H9 (cell line): ENCODE data around the gene PRMT7. TPM values are rescaled to one million over a fixed set of nuclear protein-coding genes. Genes with fewer than 3 reads are reported as not detected.

ENCODE experiments used
- DNase-seq: peaks from one replicate; pipeline ENCODE4 v3.0.0-alpha.2; 2017
- H2AFZ ChIP-seq: one replicate; pipeline ENCODE4 v1.6.1; 2013; ENCODE audit warnings: mild to moderate bottlenecking, low read length, control low read depth, moderate library complexity
- H2AK5ac ChIP-seq: 2 replicates; pipeline ENCODE4 v1.6.1; 2013; ENCODE audit warnings: low read length, control low read depth, mixed read lengths; ENCODE audit not compliant: insufficient read length
- H2BK120ac ChIP-seq: one replicate; pipeline ENCODE4 v1.6.1; 2013; ENCODE audit warnings: low read depth, mild to moderate bottlenecking, low read length, control low read depth, inconsistent platforms; ENCODE audit not compliant: poor library complexity, severe bottlenecking
- H2BK12ac ChIP-seq: 2 replicates; pipeline ENCODE4 v1.6.1; 2013; ENCODE audit warnings: low read length, control low read depth, mixed read lengths, low read depth; ENCODE audit not compliant: insufficient read length
- H2BK15ac ChIP-seq: 2 replicates; pipeline ENCODE4 v1.6.1; 2013; ENCODE audit warnings: low read depth, low read length, control low read depth
- H2BK20ac ChIP-seq: one replicate; pipeline ENCODE4 v1.6.1; 2013; ENCODE audit warnings: low read depth, mild to moderate bottlenecking, low read length, control low read depth, inconsistent platforms; ENCODE audit not compliant: poor library complexity, severe bottlenecking
- H2BK5ac ChIP-seq: 2 replicates; pipeline ENCODE4 v1.6.1; 2013; ENCODE audit warnings: low read length, control low read depth, mixed read lengths; ENCODE audit not compliant: insufficient read length
- H3K14ac ChIP-seq: 2 replicates; pipeline ENCODE4 v1.6.1; 2013; ENCODE audit warnings: low read length, control low read depth; ENCODE audit not compliant: insufficient read depth
- H3K18ac ChIP-seq: 2 replicates; pipeline ENCODE4 v1.6.1; 2013; ENCODE audit warnings: low read depth, mild to moderate bottlenecking, mixed read lengths, low read length, control low read depth; ENCODE audit not compliant: insufficient read length
- H3K23ac ChIP-seq: 2 replicates; pipeline ENCODE4 v1.6.1; 2013; ENCODE audit warnings: low read length, control low read depth, mixed read lengths, low read depth; ENCODE audit not compliant: insufficient read length
- H3K23me2 ChIP-seq: 2 replicates; pipeline ENCODE4 v1.6.1; 2013; ENCODE audit warnings: low read depth, mild to moderate bottlenecking, mixed read lengths, low read length, control low read depth; ENCODE audit not compliant: insufficient read length, poor library complexity, severe bottlenecking
- H3K27ac ChIP-seq: 2 replicates; pipeline ENCODE4 v1.5.1; 2013; ENCODE audit warnings: low read length, control low read depth, mixed read lengths, low read depth; ENCODE audit not compliant: insufficient read length
- H3K27me3 ChIP-seq: 2 replicates; pipeline ENCODE4 v1.6.1; 2013; ENCODE audit warnings: low read length, control low read depth, inconsistent platforms; ENCODE audit not compliant: insufficient read depth
- H3K4ac ChIP-seq: 2 replicates; pipeline ENCODE4 v1.6.1; 2013; ENCODE audit warnings: low read depth, mild to moderate bottlenecking, control low read depth, inconsistent platforms, low read length, moderate library complexity
- H3K4me1 ChIP-seq: 2 replicates; pipeline ENCODE4 v1.6.1; 2013; ENCODE audit warnings: low read length, control low read depth, inconsistent platforms; ENCODE audit not compliant: insufficient read depth
- H3K4me2 ChIP-seq: 2 replicates; pipeline ENCODE4 v1.6.1; 2013; ENCODE audit warnings: low read length, control low read depth, mixed read lengths; ENCODE audit not compliant: insufficient read length, insufficient read depth
- H3K56ac ChIP-seq: 2 replicates; pipeline ENCODE4 v1.6.1; 2013; ENCODE audit warnings: low read depth, mild to moderate bottlenecking, mixed read lengths, low read length, control low read depth; ENCODE audit not compliant: insufficient read length
- H3K79me1 ChIP-seq: 2 replicates; pipeline ENCODE4 v1.6.1; 2013; ENCODE audit warnings: low read depth, mild to moderate bottlenecking, moderate library complexity, low read length, control low read depth, inconsistent platforms; ENCODE audit not compliant: insufficient read depth, poor library complexity, severe bottlenecking
- H3K79me2 ChIP-seq: 2 replicates; pipeline ENCODE4 v1.6.1; 2013; ENCODE audit warnings: low read length, control low read depth, inconsistent platforms; ENCODE audit not compliant: insufficient read depth
- H3K9ac ChIP-seq: 2 replicates; pipeline ENCODE4 v1.6.1; 2013; ENCODE audit warnings: low read length, control low read depth, mixed read lengths; ENCODE audit not compliant: insufficient read length; ENCODE audit errors: extremely low read depth
- H3K9me3 ChIP-seq: one replicate; pipeline ENCODE4 v1.6.1; 2013; ENCODE audit warnings: low read depth, low read length, inconsistent platforms; ENCODE audit not compliant: control insufficient read depth
- H3T11ph ChIP-seq: one replicate; pipeline ENCODE4 v1.6.1; 2013; ENCODE audit warnings: mild to moderate bottlenecking, low read length, control low read depth, inconsistent platforms
- H4K20me1 ChIP-seq: one replicate; pipeline ENCODE4 v1.6.1; 2013; ENCODE audit not compliant: control insufficient read depth, insufficient read length, insufficient read depth
- H4K5ac ChIP-seq: 2 replicates; pipeline ENCODE4 v1.6.1; 2013; ENCODE audit warnings: low read depth, mild to moderate bottlenecking, mixed read lengths, low read length, control low read depth; ENCODE audit not compliant: insufficient read length
- H4K8ac ChIP-seq: replicated peaks from 2 replicates; pipeline ENCODE4 v1.6.1; 2013; ENCODE audit warnings: low read length, control low read depth, mixed read lengths, low read depth; ENCODE audit not compliant: insufficient read length
- H4K91ac ChIP-seq: 2 replicates; pipeline ENCODE4 v1.6.1; 2013; ENCODE audit warnings: low read depth, mild to moderate bottlenecking, moderate library complexity, mixed read lengths, low read length, control low read depth; ENCODE audit not compliant: insufficient read length
- H3K27ac Mint-ChIP-seq, 3 experiments: 2 replicates in 2 of 3; 3 replicates in 1 of 3; pipeline ENCODE4 v1.8.0; 2020 to 2021; ENCODE audit warnings: mixed read lengths in 3 of 3, mild to moderate bottlenecking in 1 of 3, moderate library complexity in 1 of 3
- H3K27me3 Mint-ChIP-seq: 2 replicates; pipeline ENCODE4 v1.8.0; 2021; ENCODE audit warnings: low read depth, mild to moderate bottlenecking, moderate library complexity, mixed read lengths
- H3K36me3 Mint-ChIP-seq, 3 experiments: 2 replicates in 2 of 3; 3 replicates in 1 of 3; pipeline ENCODE4 v1.8.0; 2020 to 2021; ENCODE audit warnings: low read depth in 3 of 3, mixed read lengths in 3 of 3; ENCODE audit not compliant: insufficient read depth in 1 of 3
- H3K4me1 Mint-ChIP-seq, 2 experiments: 2 replicates each; pipeline ENCODE4 v1.8.0; 2020; ENCODE audit warnings: mixed read lengths in 2 of 2
- H3K4me3 Mint-ChIP-seq, 2 experiments: 2 replicates in 1 of 2; 3 replicates in 1 of 2; pipeline ENCODE4 v1.8.0; 2020 to 2021; ENCODE audit warnings: mild to moderate bottlenecking in 2 of 2, mixed read lengths in 2 of 2, moderate library complexity in 1 of 2
- H3K9me3 Mint-ChIP-seq, 2 experiments: 2 replicates in 1 of 2; 3 replicates in 1 of 2; pipeline ENCODE4 v1.8.0; 2020; ENCODE audit warnings: mild to moderate bottlenecking in 2 of 2, mixed read lengths in 2 of 2, moderate library complexity in 1 of 2
- WGBS: extraction: QIAGEN DNeasy Blood & Tissue Kit; methylation state at CpG from one replicate; pipeline ENCODE4 v1.1.7; 2013; ENCODE audit warnings: missing lambda C conversion rate, low lambda C conversion rate, mixed read lengths; ENCODE audit not compliant: insufficient read length; ENCODE audit errors: extremely low coverage; 5-methylcytosine and 5-hydroxymethylcytosine counted together
- total RNA-seq: library from RNA; stranded (reverse); gene quantifications from 2 replicates; pipeline ENCODE4 v1.2.1, GENCODE V29; 2021
- TF ChIP-seq, protein P1 (sequence below): fragments of 200-600 bp; sonication (generic); conservative IDR thresholded peaks from 3 replicates; pipeline ENCODE4 v1.8.0; 2021; ENCODE audit warnings: antibody characterized with exemption, mild to moderate bottlenecking

Gene PRMT7
- total RNA-seq, 1 experiment from 2014 or later, result 56.6 TPM

DNA sequence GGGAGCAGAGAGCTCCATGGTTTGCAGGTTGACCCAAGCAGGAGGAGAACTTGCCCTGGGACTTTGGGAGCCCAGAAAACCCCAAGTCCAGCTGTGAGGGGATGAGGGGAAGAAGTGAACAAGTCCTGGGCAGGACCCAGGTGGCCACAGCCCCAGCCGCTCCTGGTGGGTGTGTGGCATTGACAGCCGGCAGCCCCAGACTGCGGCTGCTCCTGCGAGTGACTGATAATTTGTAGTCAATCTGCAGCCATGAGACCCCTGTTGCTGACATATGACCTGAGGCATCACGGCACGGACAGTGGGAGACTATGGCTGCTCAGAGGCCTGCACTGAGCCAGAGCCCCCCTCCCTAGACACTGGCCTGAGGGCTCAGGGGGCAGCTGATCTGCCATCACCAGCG is 66.4 kb downstream of the PRMT7 start:
- H2BK15ac ChIP-seq, result no peak overlapping the region
- no peaks in the 10 kb centered on the region for H3K79me1 ChIP-seq
- no peak overlapping the region for H3K4me2 ChIP-seq
- H4K91ac ChIP-seq, result no peak overlapping the region
- H2AFZ ChIP-seq, result no peak overlapping the region
- H3K27ac Mint-ChIP-seq, result no peak overlapping the region; a peak in 1 of 7 replicates
- H3K4me1 Mint-ChIP-seq, result peaks cover 4 to 14% of the 10 kb centered on the region in 2 experiments
- TF ChIP-seq, protein P1, sequence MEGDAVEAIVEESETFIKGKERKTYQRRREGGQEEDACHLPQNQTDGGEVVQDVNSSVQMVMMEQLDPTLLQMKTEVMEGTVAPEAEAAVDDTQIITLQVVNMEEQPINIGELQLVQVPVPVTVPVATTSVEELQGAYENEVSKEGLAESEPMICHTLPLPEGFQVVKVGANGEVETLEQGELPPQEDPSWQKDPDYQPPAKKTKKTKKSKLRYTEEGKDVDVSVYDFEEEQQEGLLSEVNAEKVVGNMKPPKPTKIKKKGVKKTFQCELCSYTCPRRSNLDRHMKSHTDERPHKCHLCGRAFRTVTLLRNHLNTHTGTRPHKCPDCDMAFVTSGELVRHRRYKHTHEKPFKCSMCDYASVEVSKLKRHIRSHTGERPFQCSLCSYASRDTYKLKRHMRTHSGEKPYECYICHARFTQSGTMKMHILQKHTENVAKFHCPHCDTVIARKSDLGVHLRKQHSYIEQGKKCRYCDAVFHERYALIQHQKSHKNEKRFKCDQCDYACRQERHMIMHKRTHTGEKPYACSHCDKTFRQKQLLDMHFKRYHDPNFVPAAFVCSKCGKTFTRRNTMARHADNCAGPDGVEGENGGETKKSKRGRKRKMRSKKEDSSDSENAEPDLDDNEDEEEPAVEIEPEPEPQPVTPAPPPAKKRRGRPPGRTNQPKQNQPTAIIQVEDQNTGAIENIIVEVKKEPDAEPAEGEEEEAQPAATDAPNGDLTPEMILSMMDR, result no peak
- H3K9ac ChIP-seq, result no peak overlapping the region
- no peak overlapping the region for H3K27ac ChIP-seq
- no peak overlapping the region for H4K5ac ChIP-seq
- WGBS, result no CpG with 5 or more reads among the region's 7 CpGs
- H3K18ac ChIP-seq, result no peak overlapping the region
- peaks cover 18% of the 10 kb centered on the region for H3K27me3 Mint-ChIP-seq
- H2BK12ac ChIP-seq, result no peak overlapping the region
- no peaks in the 10 kb centered on the region for H3K23me2 ChIP-seq
- H3K9me3 ChIP-seq, result no peaks in the 10 kb centered on the region
- H3K36me3 Mint-ChIP-seq, result no peaks in the 10 kb centered on the region
- no peaks in the 10 kb centered on the region for H3K9me3 Mint-ChIP-seq
- no peak overlapping the region for H2BK20ac ChIP-seq
- no peak overlapping the region for H3K23ac ChIP-seq
- no peak overlapping the region for H2BK5ac ChIP-seq
- no peak overlapping the region for H2BK120ac ChIP-seq
- H3K4me1 ChIP-seq, result no peaks in the 10 kb centered on the region
- H3K4ac ChIP-seq, result no peak overlapping the region
- no peak overlapping the region for H3K56ac ChIP-seq
- H4K8ac ChIP-seq, result no peak overlapping the region
- no peaks in the 10 kb centered on the region for H3K79me2 ChIP-seq
- no peak overlapping the region for H3K4me3 Mint-ChIP-seq
- no peaks in the 10 kb centered on the region for H4K20me1 ChIP-seq
- DNase-seq, result no peak
- no peaks in the 10 kb centered on the region for H3K27me3 ChIP-seq
- no peak overlapping the region for H2AK5ac ChIP-seq
- no peak overlapping the region for H3T11ph ChIP-seq
- no peak overlapping the region for H3K14ac ChIP-seq
